HepG2 (cell line): ENCODE data around the gene ZFP69. TPM values are rescaled to one million over a fixed set of nuclear protein-coding genes. Genes with fewer than 3 reads are reported as not detected.

Experiments used
- ATRX ChIP-seq: sonication (generic); formaldehyde crosslinking; IDR thresholded peaks from 2 replicates; pipeline ENCODE4 v1.4.0; 2020; ENCODE audit warnings: missing genetic modification reagents, borderline replicate concordance
- CREB1 ChIP-seq, 2 experiments: fragments of 450-650 bp in 1 of 2; IDR thresholded peaks; 2 replicates each; pipeline ENCODE4 v1.6.1; 2016 to 2017; ENCODE audit warnings: control low read depth in 1 of 2, mild to moderate bottlenecking in 1 of 2, missing compliant biosample characterization in 1 of 2, missing genetic modification characterization in 1 of 2
- FOXA3 ChIP-seq: IDR thresholded peaks from 2 replicates; pipeline ENCODE4 v1.6.1; 2016; ENCODE audit warnings: missing genetic modification reagents, missing compliant biosample characterization
- HIVEP1 ChIP-seq: sonication (generic); formaldehyde crosslinking; IDR thresholded peaks from 2 replicates; pipeline ENCODE4 v1.4.0; 2020; ENCODE audit warnings: mild to moderate bottlenecking, missing genetic modification reagents
- HNF4A ChIP-seq: sonication (generic); formaldehyde crosslinking; IDR thresholded peaks from 2 replicates; pipeline ENCODE4 v1.4.0; 2020; ENCODE audit warnings: missing genetic modification reagents
- HNRNPL ChIP-seq: fragments of 200-400 bp; formaldehyde crosslinking; IDR thresholded peaks from 2 replicates; pipeline ENCODE4 v1.6.1; 2017; ENCODE audit warnings: mild to moderate bottlenecking, low read depth, low read length
- NPAS2 ChIP-seq: sonication (generic); formaldehyde crosslinking; IDR thresholded peaks from 2 replicates; pipeline ENCODE4 v1.8.0; 2022; ENCODE audit warnings: mild to moderate bottlenecking, missing genetic modification reagents, borderline replicate concordance
- RERE ChIP-seq: IDR thresholded peaks from 2 replicates; pipeline ENCODE4 v1.6.1; 2016; ENCODE audit warnings: low read depth, missing genetic modification reagents, missing compliant biosample characterization
- STAG1 ChIP-seq: sonication (generic); formaldehyde crosslinking; IDR thresholded peaks from 2 replicates; pipeline ENCODE4 v1.4.0; 2020; ENCODE audit warnings: missing genetic modification reagents
- TEAD3 ChIP-seq: optimal IDR thresholded peaks from 2 replicates; pipeline ENCODE3; 2016; ENCODE audit warnings: borderline replicate concordance
- TSC22D2 ChIP-seq: sonication (generic); formaldehyde crosslinking; IDR thresholded peaks from 2 replicates; pipeline ENCODE4 v1.5.1; 2020; ENCODE audit warnings: missing genetic modification reagents, mild to moderate bottlenecking, borderline replicate concordance
- YY1 ChIP-seq: IDR thresholded peaks from 2 replicates; pipeline ENCODE4 v1.6.1; 2011; ENCODE audit warnings: low read length, low read depth, moderate library complexity, mild to moderate bottlenecking; ENCODE audit not compliant: insufficient read depth, insufficient replicate concordance
- ZBTB38 ChIP-seq: sonication (generic); formaldehyde crosslinking; IDR thresholded peaks from 2 replicates; pipeline ENCODE4 v1.5.1; 2020; ENCODE audit warnings: mild to moderate bottlenecking, missing genetic modification reagents
- ZNF354B ChIP-seq: sonication (generic); formaldehyde crosslinking; IDR thresholded peaks from 2 replicates; pipeline ENCODE4 v1.8.0; 2022; ENCODE audit warnings: mild to moderate bottlenecking, missing genetic modification reagents
- ZNF446 ChIP-seq: sonication (generic); formaldehyde crosslinking; IDR thresholded peaks from 2 replicates; pipeline ENCODE4 v1.5.0; 2020; ENCODE audit warnings: mild to moderate bottlenecking, missing genetic modification reagents
- polyA plus RNA-seq, 8 experiments: library from polyadenylated mRNA; depleted of rRNA in 3 of 8; stranded (reverse) in 7 of 8; unstranded in 1 of 8; fragments of >200 nt; fragmentation: Illumina TruSeq in 4 of 8; extraction: Trizol in 4 of 8; gene quantifications; 2 replicates each; pipeline versions ENCODE4 v1.2.1 to v1.2.3, GENCODE V29; 2011 to 2016; ENCODE audit warnings: low read depth in 4 of 8, missing spikeins in 1 of 8, mixed read lengths in 1 of 8; ENCODE audit not compliant: insufficient read depth in 1 of 8
- total RNA-seq, 5 experiments: library from RNA; depleted of rRNA; stranded (reverse); fragments of >200 nt; fragmentation: Illumina TruSeq; extraction: Trizol; gene quantifications; 2 replicates each; pipeline ENCODE4 v1.2.3, GENCODE V29; 2016; ENCODE audit warnings: low read depth in 1 of 5
- TF ChIP-seq, protein P1 (sequence below): sonication (generic); formaldehyde crosslinking; IDR thresholded peaks from 2 replicates; pipeline ENCODE4 v1.9.0; 2021; ENCODE audit warnings: mild to moderate bottlenecking, missing genetic modification reagents
- TF ChIP-seq, protein P2 (sequence below): sonication (generic); formaldehyde crosslinking; IDR thresholded peaks from 2 replicates; pipeline ENCODE4 v1.9.0; 2021; ENCODE audit warnings: missing genetic modification reagents, borderline replicate concordance

Gene ZFP69
- total and polyA plus RNA-seq, 2 of the 13 experiments (the other 11 are each of a cell fraction or from before 2014, with no cell fraction given): 2.6 to 5.6 TPM

GRCh38 chr1:40438391-40439015, 38.6 kb upstream of the ZFP69 start (continued):
- TF ChIP-seq RERE (CRISPR knock-in tag): no peak
- peak; percentile 60 for TF ChIP-seq STAG1
- no peak for TF ChIP-seq HNF4A
- no peak for TF ChIP-seq CREB1 (IDR thresholded peaks at IDR 0.05)
- peak; percentile 52; the same call in 1 of the 2 replicates for TF ChIP-seq CREB1 (CRISPR knock-in tag; IDR thresholded peaks at IDR 0.05)
- TF ChIP-seq, protein P1, sequence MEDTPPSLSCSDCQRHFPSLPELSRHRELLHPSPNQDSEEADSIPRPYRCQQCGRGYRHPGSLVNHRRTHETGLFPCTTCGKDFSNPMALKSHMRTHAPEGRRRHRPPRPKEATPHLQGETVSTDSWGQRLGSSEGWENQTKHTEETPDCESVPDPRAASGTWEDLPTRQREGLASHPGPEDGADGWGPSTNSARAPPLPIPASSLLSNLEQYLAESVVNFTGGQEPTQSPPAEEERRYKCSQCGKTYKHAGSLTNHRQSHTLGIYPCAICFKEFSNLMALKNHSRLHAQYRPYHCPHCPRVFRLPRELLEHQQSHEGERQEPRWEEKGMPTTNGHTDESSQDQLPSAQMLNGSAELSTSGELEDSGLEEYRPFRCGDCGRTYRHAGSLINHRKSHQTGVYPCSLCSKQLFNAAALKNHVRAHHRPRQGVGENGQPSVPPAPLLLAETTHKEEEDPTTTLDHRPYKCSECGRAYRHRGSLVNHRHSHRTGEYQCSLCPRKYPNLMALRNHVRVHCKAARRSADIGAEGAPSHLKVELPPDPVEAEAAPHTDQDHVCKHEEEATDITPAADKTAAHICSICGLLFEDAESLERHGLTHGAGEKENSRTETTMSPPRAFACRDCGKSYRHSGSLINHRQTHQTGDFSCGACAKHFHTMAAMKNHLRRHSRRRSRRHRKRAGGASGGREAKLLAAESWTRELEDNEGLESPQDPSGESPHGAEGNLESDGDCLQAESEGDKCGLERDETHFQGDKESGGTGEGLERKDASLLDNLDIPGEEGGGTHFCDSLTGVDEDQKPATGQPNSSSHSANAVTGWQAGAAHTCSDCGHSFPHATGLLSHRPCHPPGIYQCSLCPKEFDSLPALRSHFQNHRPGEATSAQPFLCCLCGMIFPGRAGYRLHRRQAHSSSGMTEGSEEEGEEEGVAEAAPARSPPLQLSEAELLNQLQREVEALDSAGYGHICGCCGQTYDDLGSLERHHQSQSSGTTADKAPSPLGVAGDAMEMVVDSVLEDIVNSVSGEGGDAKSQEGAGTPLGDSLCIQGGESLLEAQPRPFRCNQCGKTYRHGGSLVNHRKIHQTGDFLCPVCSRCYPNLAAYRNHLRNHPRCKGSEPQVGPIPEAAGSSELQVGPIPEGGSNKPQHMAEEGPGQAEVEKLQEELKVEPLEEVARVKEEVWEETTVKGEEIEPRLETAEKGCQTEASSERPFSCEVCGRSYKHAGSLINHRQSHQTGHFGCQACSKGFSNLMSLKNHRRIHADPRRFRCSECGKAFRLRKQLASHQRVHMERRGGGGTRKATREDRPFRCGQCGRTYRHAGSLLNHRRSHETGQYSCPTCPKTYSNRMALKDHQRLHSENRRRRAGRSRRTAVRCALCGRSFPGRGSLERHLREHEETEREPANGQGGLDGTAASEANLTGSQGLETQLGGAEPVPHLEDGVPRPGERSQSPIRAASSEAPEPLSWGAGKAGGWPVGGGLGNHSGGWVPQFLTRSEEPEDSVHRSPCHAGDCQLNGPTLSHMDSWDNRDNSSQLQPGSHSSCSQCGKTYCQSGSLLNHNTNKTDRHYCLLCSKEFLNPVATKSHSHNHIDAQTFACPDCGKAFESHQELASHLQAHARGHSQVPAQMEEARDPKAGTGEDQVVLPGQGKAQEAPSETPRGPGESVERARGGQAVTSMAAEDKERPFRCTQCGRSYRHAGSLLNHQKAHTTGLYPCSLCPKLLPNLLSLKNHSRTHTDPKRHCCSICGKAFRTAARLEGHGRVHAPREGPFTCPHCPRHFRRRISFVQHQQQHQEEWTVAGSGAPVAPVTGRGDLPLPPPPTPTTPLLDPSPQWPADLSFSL (CRISPR knock-in tag): no peak
- no peak for TF ChIP-seq ATRX (CRISPR knock-in tag)
- 0 out of 2 replicates have a peak, but pooled peaks have one; percentile 8 for TF ChIP-seq FOXA3
- no peak for TF ChIP-seq ZBTB38 (CRISPR knock-in tag)
- no peak for TF ChIP-seq HNRNPL
- no peak for TF ChIP-seq TSC22D2
- TF ChIP-seq HIVEP1 (CRISPR knock-in tag): no peak
- TF ChIP-seq NPAS2 (CRISPR knock-in tag): no peak
- TF ChIP-seq TEAD3 (CRISPR knock-in tag): peak; percentile 49
- TF ChIP-seq ZNF354B (CRISPR knock-in tag): no peak
- TF ChIP-seq YY1: no peak
- TF ChIP-seq, protein P2, sequence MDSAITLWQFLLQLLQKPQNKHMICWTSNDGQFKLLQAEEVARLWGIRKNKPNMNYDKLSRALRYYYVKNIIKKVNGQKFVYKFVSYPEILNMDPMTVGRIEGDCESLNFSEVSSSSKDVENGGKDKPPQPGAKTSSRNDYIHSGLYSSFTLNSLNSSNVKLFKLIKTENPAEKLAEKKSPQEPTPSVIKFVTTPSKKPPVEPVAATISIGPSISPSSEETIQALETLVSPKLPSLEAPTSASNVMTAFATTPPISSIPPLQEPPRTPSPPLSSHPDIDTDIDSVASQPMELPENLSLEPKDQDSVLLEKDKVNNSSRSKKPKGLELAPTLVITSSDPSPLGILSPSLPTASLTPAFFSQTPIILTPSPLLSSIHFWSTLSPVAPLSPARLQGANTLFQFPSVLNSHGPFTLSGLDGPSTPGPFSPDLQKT (CRISPR knock-in tag): no peak
- TF ChIP-seq ZNF446: no peak
